ENCODE measurements around the gene FBN3. TPM values are rescaled to one million over a fixed set of nuclear protein-coding genes. Genes with fewer than 3 reads are reported as not detected.

The FBN3 gene
- polyA plus RNA-seq, 1 of the 3 experiments (the other 2 are of a cell fraction): not detected

GRCh38 chr19:8085598-8086408 lies 63.6 kb downstream of the FBN3 start (continued):
- TF ChIP-seq RAD21 (IDR thresholded peaks at IDR 0.05; ENCODE audit: low read length) (no peak), SIN3A (IDR thresholded peaks at IDR 0.05; ENCODE audit: borderline replicate concordance, low read depth, low read length) (no peak), FOSL2 (IDR thresholded peaks at IDR 0.05; ENCODE audit: borderline replicate concordance, low read depth) (no peak)

GRCh38 chr19:8084152-8084551 lies 65.2 kb downstream of the FBN3 start:
- no peak for DNase-seq
- ChIA-PET CTCF (no interaction called here), POLR2A (no interaction called here)
- Histone ChIP-seq H3K9me3 (no peaks in the 10 kb centered on the region), H3F3A (replicated peaks; ENCODE audit: insufficient read depth) (no peaks in the 10 kb centered on the region), H3K4me2 (no peak overlapping the region), H3K36me3 (replicated peaks in 1 of 2; ENCODE audit: control insufficient read depth in 1 of 2, insufficient read depth in 2 of 2, low read length in 1 of 2) (no peaks in the 10 kb centered on the region), H3K27ac (ENCODE audit: low read depth in 2 of 2, low read length in 1 of 2) (no peak overlapping the region), H3K9ac (no peak overlapping the region), H3K9me2 (no peaks in the 10 kb centered on the region), H3K27me3 (ENCODE audit: insufficient read depth) (no peaks in the 10 kb centered on the region), H4K20me1 (ENCODE audit: insufficient read depth) (no peaks in the 10 kb centered on the region), H3K4me3 (ENCODE audit: low read depth in 2 of 2, low read length in 1 of 2) (no peak overlapping the region), H3K4me1 (ENCODE audit: control insufficient read depth in 1 of 2, insufficient read depth in 2 of 2, low read depth in 1 of 2, low read length in 1 of 2) (no peaks in the 10 kb centered on the region), H2AFZ (ENCODE audit: low read depth) (no peak overlapping the region), H3K79me2 (ENCODE audit: insufficient read depth) (no peaks in the 10 kb centered on the region)
- no peak for TF ChIP-seq JUND (IDR thresholded peaks at IDR 0.05)
- WGBS (ENCODE audit: low lambda C conversion rate): 66% methylated on average over 13 of the region's 13 CpGs

- Histone ChIP-seq H2AFZ (ENCODE audit: low read depth) (no peak overlapping the region), H3K9ac (no peak overlapping the region), H3K79me2 (ENCODE audit: insufficient read depth) (no peaks in the 10 kb centered on the region), H3K9me2 (no peaks in the 10 kb centered on the region), H3K27ac (ENCODE audit: low read depth in 2 of 2, low read length in 1 of 2) (no peak overlapping the region), H3K36me3 (replicated peaks in 1 of 2; ENCODE audit: control insufficient read depth in 1 of 2, insufficient read depth in 2 of 2, low read length in 1 of 2) (no peaks in the 10 kb centered on the region), H3K4me3 (ENCODE audit: low read depth in 2 of 2, low read length in 1 of 2) (no peak overlapping the region), H3F3A (replicated peaks; ENCODE audit: insufficient read depth) (no peaks in the 10 kb centered on the region), H3K4me2 (no peak overlapping the region), H3K27me3 (ENCODE audit: insufficient read depth) (no peaks in the 10 kb centered on the region), H3K4me1 (ENCODE audit: control insufficient read depth in 1 of 2, insufficient read depth in 2 of 2, low read depth in 1 of 2, low read length in 1 of 2) (no peaks in the 10 kb centered on the region), H4K20me1 (ENCODE audit: insufficient read depth) (no peaks in the 10 kb centered on the region), H3K9me3 (no peaks in the 10 kb centered on the region)
- WGBS (ENCODE audit: low lambda C conversion rate): 75% methylated on average over 5 of the region's 12 CpGs
- TF ChIP-seq USF2 (IDR thresholded peaks at IDR 0.05; ENCODE audit: borderline replicate concordance, low read depth, low read length) (no peak), ELF1 (IDR thresholded peaks at IDR 0.05) (no peak), SIN3A (IDR thresholded peaks at IDR 0.05; ENCODE audit: borderline replicate concordance, low read depth, low read length) (no peak), TEAD4 (IDR thresholded peaks at IDR 0.05; ENCODE audit: borderline replicate concordance, insufficient read depth) (no peak), GABPA (IDR thresholded peaks at IDR 0.05; ENCODE audit: low read depth) (no peak), CHD2 (IDR thresholded peaks at IDR 0.05; ENCODE audit: low read length, partially characterized antibody) (no peak), TAF1 (IDR thresholded peaks at IDR 0.05; ENCODE audit: borderline replicate concordance, low read depth, low read length) (no peak), MAX (IDR thresholded peaks at IDR 0.05; ENCODE audit: low read depth) (no peak), PBX3 (IDR thresholded peaks at IDR 0.05) (no peak), NRF1 (IDR thresholded peaks at IDR 0.05; ENCODE audit: low read depth, low read length) (no peak), JUND (IDR thresholded peaks at IDR 0.05) (no peak), FOXM1 (IDR thresholded peaks at IDR 0.05; ENCODE audit: low read depth) (no peak), TCF12 (IDR thresholded peaks at IDR 0.05) (no peak), EZH2phosphoT487 (IDR thresholded peaks at IDR 0.05; ENCODE audit: borderline replicate concordance, low read depth) (no peak), SMC3 (IDR thresholded peaks at IDR 0.05; ENCODE audit: low read depth, low read length) (no peak), EP300 (IDR thresholded peaks at IDR 0.05; ENCODE audit: borderline replicate concordance in 1 of 2, low read depth in 1 of 2, low read length in 1 of 2) (no peak), POLR2AphosphoS5 (IDR thresholded peaks at IDR 0.05; ENCODE audit: low read depth, low read length) (no peak), YY1 (IDR thresholded peaks at IDR 0.05; ENCODE audit: low read depth) (no peak)
- POLR2A ChIA-PET: no interaction called here
- no peak for DNase-seq
- CTCF ChIA-PET: no interaction called here
These were observed 66.3 kb downstream of the FBN3 start for GRCh38 chr19:8083141-8083540.
